HG03520 (cell line): ENCODE results near the gene MCM8.

Experiments
- ATAC-seq: cut with Tn5 transposase; IDR thresholded peaks from one replicate; pipeline ENCODE4 v1.9.1; 2021; ENCODE audit warnings: mild to moderate bottlenecking, moderate library complexity; ENCODE audit not compliant: unreplicated experiment

Gene MCM8

DNA sequence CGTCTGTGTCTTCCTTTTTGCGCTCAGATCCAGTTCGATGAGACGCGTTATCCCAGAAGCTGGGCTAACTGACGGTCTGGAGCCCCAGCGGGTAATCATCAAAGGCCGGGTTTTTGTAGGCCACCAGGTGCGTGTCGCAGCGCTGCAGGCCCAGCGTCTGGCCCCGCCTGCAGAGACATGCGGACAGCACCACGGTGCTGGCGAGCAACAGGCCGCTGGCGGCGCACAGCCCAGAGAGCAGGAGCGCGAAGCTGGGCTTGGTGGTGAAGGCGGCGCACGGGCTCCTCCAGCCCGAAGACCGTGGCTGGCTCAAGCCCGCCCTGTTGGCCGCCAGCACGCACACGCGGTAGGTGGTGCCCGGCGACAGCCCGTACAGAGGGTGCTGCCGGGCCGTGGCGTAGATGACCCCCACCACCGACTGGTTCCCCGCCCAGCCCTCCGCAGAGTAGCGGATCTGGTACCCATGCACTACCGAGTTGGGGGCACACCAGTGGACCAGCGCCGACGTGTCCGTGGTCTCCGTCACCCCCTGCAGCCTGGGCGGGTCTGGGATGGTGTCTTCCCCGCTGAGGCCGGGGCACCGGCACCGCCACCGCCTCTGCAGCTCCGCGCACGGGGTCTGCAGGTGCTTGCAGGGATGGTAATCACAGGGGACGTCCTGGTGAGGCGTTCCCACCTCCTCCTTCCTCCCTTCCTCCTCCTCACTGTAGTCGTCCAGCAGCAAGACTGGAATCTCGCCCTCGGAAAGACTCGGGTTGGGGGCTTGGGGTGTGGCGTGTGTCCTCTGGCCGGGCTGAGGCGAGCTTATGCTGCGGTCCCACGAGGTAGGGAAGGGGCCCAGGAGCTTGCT, 90.7 kb downstream of the MCM8 start:
- no peak for ATAC-seq

DNA sequence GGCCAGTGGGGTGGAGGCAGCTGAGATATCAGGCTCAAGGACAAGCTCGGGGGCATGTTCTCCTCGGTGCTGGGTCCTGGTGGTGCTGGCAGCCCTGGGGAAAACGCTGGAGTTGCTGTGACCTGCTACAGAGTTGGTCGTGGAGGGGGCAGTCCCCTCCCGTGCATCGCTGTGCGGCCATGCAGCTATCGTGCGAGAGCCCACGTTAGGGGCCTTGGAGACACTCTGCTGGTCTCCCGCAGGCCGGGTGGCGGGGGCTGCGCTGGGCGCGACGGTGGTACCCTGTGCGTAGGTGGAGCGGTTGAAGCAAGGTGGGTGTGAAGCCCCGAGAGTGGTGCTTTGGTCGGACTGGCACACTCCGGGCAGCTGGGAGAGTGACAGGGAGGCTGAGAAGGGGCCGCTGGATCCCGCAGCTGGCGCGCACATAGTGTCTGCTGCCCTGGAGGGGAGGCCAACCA, 91.4 kb downstream of the MCM8 start:
- no peak for ATAC-seq

- no peak for ATAC-seq
Measured at GRCh38 chr20:6044115-6044514, 93.7 kb downstream of the MCM8 start.

- ATAC-seq: no peak
Measured at GRCh38 chr20:6045566-6045965, 95.1 kb downstream of the MCM8 start.

GRCh38 chr20:6046432-6046831, 96.0 kb downstream of the MCM8 start:
- ATAC-seq: no peak

DNA sequence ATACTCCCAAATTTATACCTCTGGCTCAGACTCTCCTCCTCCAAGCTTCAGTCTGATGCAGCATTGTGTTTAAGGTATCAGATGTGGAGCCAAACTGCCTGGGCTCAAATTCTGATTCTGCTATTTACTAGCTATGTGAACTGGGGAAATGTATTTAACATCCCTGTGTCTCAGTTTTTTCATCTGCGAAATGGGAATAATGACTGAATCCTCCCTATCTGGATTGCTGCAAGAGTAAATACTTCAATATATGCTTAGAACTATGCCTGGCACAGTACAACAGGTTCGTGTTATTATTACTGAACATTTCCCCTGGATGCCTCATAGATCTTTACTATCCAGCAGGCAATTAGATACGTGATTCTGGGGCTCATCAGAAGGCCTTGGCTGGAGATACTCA, 97.9 kb downstream of the MCM8 start:
- no peak for ATAC-seq
